Heart right ventricle (tissue), 16 donors: ENCODE results near the gene PDLIM1. TPM values are rescaled to one million over a fixed set of nuclear protein-coding genes. Genes with fewer than 3 reads are reported as not detected.
"Not testable (repeated sequence)": the region's sequence is repeated elsewhere in the genome, so short reads cannot be mapped to it uniquely, and the experiment has no call there.

Experiments used
- ATAC-seq, 8 donors: fragments of 200-7000 bp; cut with Tn5 transposase; one replicate each; pipeline ENCODE4 v1.9.1; 2020; ENCODE audit warnings: mild to moderate bottlenecking in 8 of 8, moderate library complexity in 8 of 8, moderate number of reproducible peaks in 1 of 8
- DNase-seq, 2 donors: peaks; one replicate each; pipeline ENCODE4 v3.0.0-alpha.2; 2020
- H3K27ac ChIP-seq, 10 donors: fragments of 200-600 bp; sonication (generic) in 2 of 10; one replicate each; pipeline versions ENCODE4 v1.5.0 to v1.8.0; 2020 to 2022; ENCODE audit warnings: mild to moderate bottlenecking in 3 of 10
- H3K27me3 ChIP-seq, 7 donors: fragments of 200-600 bp; one replicate each; pipeline ENCODE4 v1.8.0; 2021 to 2022; ENCODE audit warnings: mild to moderate bottlenecking in 2 of 7
- H3K36me3 ChIP-seq, 9 donors: fragments of 200-600 bp; sonication (generic) in 1 of 9; one replicate each; pipeline versions ENCODE4 v1.5.0 to v1.8.0; 2020 to 2022; ENCODE audit warnings: mild to moderate bottlenecking in 2 of 9
- H3K4me1 ChIP-seq, 9 donors: fragments of 200-600 bp; sonication (generic) in 1 of 9; one replicate each; pipeline versions ENCODE4 v1.5.0 to v1.8.0; 2020 to 2022; ENCODE audit warnings: mild to moderate bottlenecking in 4 of 9
- H3K4me3 ChIP-seq, 10 donors: fragments of 200-600 bp; sonication (generic) in 2 of 10; one replicate each; pipeline versions ENCODE4 v1.5.0 to v1.8.0; 2020 to 2022; ENCODE audit warnings: mild to moderate bottlenecking in 7 of 10, moderate library complexity in 2 of 10
- H3K9me3 ChIP-seq, 11 donors: fragments of 200-600 bp in 10 of 11; sonication (generic) in 2 of 11; one replicate each; pipeline versions ENCODE4 v1.5.0 to v1.8.0; 2013 to 2022; ENCODE audit warnings: mild to moderate bottlenecking in 2 of 11, control low read depth in 1 of 11, moderate library complexity in 1 of 11
- CTCF ChIP-seq, 9 donors: fragments of 200-600 bp; sonication (generic) in 2 of 9; IDR thresholded peaks; one replicate each; pipeline versions ENCODE4 v1.5.0 to v1.8.0; 2021 to 2022; ENCODE audit warnings: antibody characterized with exemption in 9 of 9, mild to moderate bottlenecking in 5 of 9, moderate library complexity in 1 of 9
- WGBS, 2 donors: extraction: QIAGEN DNeasy Blood & Tissue Kit; methylation state at CpG; one replicate each; pipeline ENCODE4 v1.1.7; 2013; ENCODE audit warnings: inconsistent platforms in 1 of 2; 5-methylcytosine and 5-hydroxymethylcytosine counted together
- intact Hi-C, 10 donors: fragments of 100-400 bp; cut with DNase I; formaldehyde crosslinking; loops; one replicate each; pipeline versions ENCODE4 v1.11.1 to v1.14.2; 2022
- polyA plus RNA-seq, 2 donors: library from polyadenylated mRNA; stranded (reverse); fragments of 200-250 nt; gene quantifications; one replicate each; pipeline ENCODE4 v1.2.3, GENCODE V29; 2013
- total RNA-seq, 10 donors: library from RNA; stranded (reverse); fragmentation: NEBNext Ultra II Directional in 3 of 10; extraction: Animal tissue kit (Norgen Biotek cat#: 25700) in 3 of 10; gene quantifications; one replicate each; pipeline versions ENCODE4 v1.2.1 to v1.2.4, GENCODE V29; 2021 to 2023
- donor health status: Arrhythmogenic right ventricular cardiomyopathy.
- donor health status: ischemic (EF 13 %, LVEDD 7.1; RV severe dilation, severe dysfunction).
- donor health status: healthy with polysubstance abuse.
- donor health status: DM: no; HTN: yes; CAD: no.
- donor health status: DM: no; HTN: no; CAD: no.
- donor health status: ischemic (EF 25% LVEDD 6.9; RV normal size, moderate dysfunction).
- donor health status: ischemic (EF 25% LVEDD 5.7; RV mildly dilated, moderate dysfunction).
- donor health status: healthy.
- donor health status: DM: yes; HTN: yes; CAD: no.
- donor health status: Ischemic cardiomyopathy.
- donor health status: ischemic (EF 35%, LVEDD 5.7; RV mildly dilated, moderate dysfunction).
- donor health status: nonischemic (EF 11% LVEDD 7.7; RV severe dilation, severe dysfunction).
- donor health status: DM: yes; HTN: yes; CAD: no.
- donor health status: PGD.
- donor health status: ischemic (EF 29% LVEDD 5.4; RV normal size, mild dysfunction).
- donor health status: nonischemic (EF 23%, LVEDD 6.1; RV moderate dilation, normal function).

The PDLIM1 gene
- total and polyA plus RNA-seq, 12 donors = 152 to 467 (median 322) TPM

- DNase-seq (no peak), ATAC-seq (no peak)
- WGBS, 2 donors = 83 to 86% methylated on average over 8 of the region's 8 CpGs
- Histone ChIP-seq H3K27me3 (no peaks in the 10 kb centered on the region), H3K4me1 (peaks cover 10 to 26% (median 12%) of the 10 kb centered on the region in 9 donors), H3K9me3 (peaks cover 0 to 5% (median 0%) of the 10 kb centered on the region in 11 donors), H3K4me3 (no peak overlapping the region), H3K36me3 (peaks cover 0 to 99% (median 53%) of the 10 kb centered on the region in 9 donors), H3K27ac (peak overlapping the region in 1 of 10 donors; percentile 0)
- intact Hi-C loops = loop anchor here in 3 of 10 donors (10.0 kb wide), 1 partner anchor 362 kb away; no protein-coding TSS in a partner anchor
- TF ChIP-seq CTCF (IDR thresholded peaks at IDR 0.05) = peak in 7 of 9 donors; percentile 33 to 63 (median 52)
These were observed 48.1 kb downstream of the PDLIM1 start for GRCh38 chr10:95242581-95243317.

DNA sequence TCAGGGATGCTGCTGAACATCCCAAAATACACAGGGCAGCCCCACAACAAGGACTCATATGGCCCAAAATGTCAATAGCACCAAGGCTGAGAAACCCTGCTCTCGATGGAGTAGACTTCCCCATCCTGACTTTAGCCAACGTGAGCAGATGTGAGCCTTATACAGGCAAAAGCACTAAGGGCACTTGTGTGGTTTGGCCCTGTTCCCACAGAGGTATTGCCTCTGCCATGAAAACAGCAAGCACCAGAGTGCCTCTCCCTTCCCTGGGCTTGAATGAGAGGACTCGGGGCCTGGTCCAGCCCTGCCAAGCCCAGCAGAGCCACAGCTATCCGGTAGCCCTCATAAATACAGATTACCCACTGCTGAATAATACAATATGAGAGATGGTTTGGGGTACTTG, 49.3 kb downstream of the PDLIM1 start:
- ATAC-seq (peak in 4 of 8 donors; percentile 5 to 35 (median 14)), DNase-seq (no peak)
- H3K27ac ChIP-seq = no peak overlapping the region

GRCh38 chr10:95240811-95241210, 50.0 kb downstream of the PDLIM1 start:
- ATAC-seq (no peak), DNase-seq (no peak)
- H3K27ac ChIP-seq = no peak overlapping the region
- intact Hi-C loops = loop anchor here in 3 of 10 donors (10.0 kb wide), 1 partner anchor 364 kb away; no protein-coding TSS in a partner anchor
- WGBS, 2 donors = 79 to 96% methylated on average over 6 of the region's 6 CpGs
- no peaks in the 10 kb centered on the region for H3K27me3 ChIP-seq
- peaks cover 0 to 100% (median 62%) of the 10 kb centered on the region in 9 donors for H3K36me3 ChIP-seq
- H3K9me3 ChIP-seq = peaks cover 0 to 5% (median 0%) of the 10 kb centered on the region in 11 donors
- peaks cover 0 to 18% (median 3%) of the 10 kb centered on the region in 9 donors for H3K4me1 ChIP-seq
- H3K4me3 ChIP-seq = no peak overlapping the region
- no peak for TF ChIP-seq CTCF (IDR thresholded peaks at IDR 0.05)

More for the DNA sequence above, 49.3 kb downstream of the PDLIM1 start:
- WGBS, 2 donors = 49 to 71% methylated on average over 4 of the region's 4 CpGs
- no peak for TF ChIP-seq CTCF (IDR thresholded peaks at IDR 0.05)
- Histone ChIP-seq H3K9me3 (peaks cover 0 to 5% (median 0%) of the 10 kb centered on the region in 11 donors), H3K4me1 (peaks cover 0 to 21% (median 3%) of the 10 kb centered on the region in 9 donors), H3K27me3 (no peaks in the 10 kb centered on the region), H3K4me3 (no peak overlapping the region), H3K36me3 (peaks cover 0 to 100% (median 64%) of the 10 kb centered on the region in 9 donors)
- intact Hi-C loops = loop anchor here in 3 of 10 donors (10.0 kb wide), 1 partner anchor 363 kb away; no protein-coding TSS in a partner anchor

DNA sequence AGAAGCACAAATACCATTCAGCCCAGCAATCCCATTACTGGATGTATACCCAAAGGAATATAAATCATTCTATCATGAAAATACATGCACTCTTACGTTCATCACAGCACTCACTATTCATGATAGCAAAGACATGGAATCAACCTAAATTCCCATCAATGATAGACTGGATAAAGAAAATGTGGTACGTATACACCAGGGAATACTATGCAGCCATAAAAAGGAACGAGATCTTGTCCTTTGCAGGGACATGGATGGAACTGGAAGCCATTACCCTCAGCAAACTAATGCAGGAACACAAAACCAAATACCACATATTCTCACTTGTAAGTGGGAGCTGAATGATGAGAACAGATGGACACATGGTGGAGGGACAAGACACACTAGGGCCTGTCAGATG, 50.7 kb downstream of the PDLIM1 start:
- 81 to 96% methylated on average over 3 of the region's 3 CpGs for WGBS, 2 donors
- intact Hi-C loops = loop anchor here in 3 of 10 donors (10.0 kb wide), 1 partner anchor 365 kb away; no protein-coding TSS in a partner anchor
- not testable (repeated sequence) for DNase-seq, H3K27me3 ChIP-seq, H3K4me3 ChIP-seq, H3K9me3 ChIP-seq, ATAC-seq, H3K27ac ChIP-seq
- H3K36me3 ChIP-seq = peaks cover 0 to 100% (median 62%) of the 10 kb centered on the region in 9 donors
- peaks cover 0 to 18% (median 3%) of the 10 kb centered on the region in 9 donors for H3K4me1 ChIP-seq
